ENCODE results near the gene KRT34. TPM values are rescaled to one million over a fixed set of nuclear protein-coding genes. Genes with fewer than 3 reads are reported as not detected.
"Not testable (repeated sequence)": the region's sequence is repeated elsewhere in the genome, so short reads cannot be mapped to it uniquely, and the experiment has no call there.

The KRT34 gene
- total RNA-seq, 1 donor from 2014 or later = not detected

DNA sequence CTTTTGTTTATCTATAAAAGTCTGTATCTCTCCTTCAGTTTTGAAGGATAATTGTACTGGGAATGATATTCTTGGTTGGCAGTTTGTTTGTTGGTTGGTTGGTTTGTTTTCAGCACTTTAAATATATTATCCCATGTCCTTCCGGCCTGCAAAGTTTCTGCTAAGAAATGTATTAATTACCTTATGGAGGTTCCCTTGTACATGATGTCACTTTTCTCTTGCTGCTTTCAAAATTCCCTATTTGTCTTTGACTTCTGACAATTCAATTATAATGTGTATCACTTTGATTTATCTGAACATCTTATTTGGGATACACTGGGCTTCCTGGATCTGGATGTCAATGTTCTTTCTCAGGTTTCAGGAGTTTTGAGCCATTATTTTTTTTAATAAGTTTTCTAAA lies 4.1 kb upstream of the KRT34 start:
- Mint-ChIP-seq H3K4me1 (ENCODE audit: unreplicated experiment) (peaks cover 10% of the 10 kb centered on the region), H3K27me3 (ENCODE audit: unreplicated experiment) (no peaks in the 10 kb centered on the region), H3K36me3 (ENCODE audit: unreplicated experiment) (peaks cover 2% of the 10 kb centered on the region), H3K9me3 (ENCODE audit: unreplicated experiment) (peaks cover 7% of the 10 kb centered on the region), H3K4me3 (ENCODE audit: unreplicated experiment) (no peak overlapping the region), H3K27ac (ENCODE audit: unreplicated experiment) (no peak overlapping the region)
- TF ChIP-seq, protein P1, sequence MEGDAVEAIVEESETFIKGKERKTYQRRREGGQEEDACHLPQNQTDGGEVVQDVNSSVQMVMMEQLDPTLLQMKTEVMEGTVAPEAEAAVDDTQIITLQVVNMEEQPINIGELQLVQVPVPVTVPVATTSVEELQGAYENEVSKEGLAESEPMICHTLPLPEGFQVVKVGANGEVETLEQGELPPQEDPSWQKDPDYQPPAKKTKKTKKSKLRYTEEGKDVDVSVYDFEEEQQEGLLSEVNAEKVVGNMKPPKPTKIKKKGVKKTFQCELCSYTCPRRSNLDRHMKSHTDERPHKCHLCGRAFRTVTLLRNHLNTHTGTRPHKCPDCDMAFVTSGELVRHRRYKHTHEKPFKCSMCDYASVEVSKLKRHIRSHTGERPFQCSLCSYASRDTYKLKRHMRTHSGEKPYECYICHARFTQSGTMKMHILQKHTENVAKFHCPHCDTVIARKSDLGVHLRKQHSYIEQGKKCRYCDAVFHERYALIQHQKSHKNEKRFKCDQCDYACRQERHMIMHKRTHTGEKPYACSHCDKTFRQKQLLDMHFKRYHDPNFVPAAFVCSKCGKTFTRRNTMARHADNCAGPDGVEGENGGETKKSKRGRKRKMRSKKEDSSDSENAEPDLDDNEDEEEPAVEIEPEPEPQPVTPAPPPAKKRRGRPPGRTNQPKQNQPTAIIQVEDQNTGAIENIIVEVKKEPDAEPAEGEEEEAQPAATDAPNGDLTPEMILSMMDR (IDR thresholded peaks at IDR 0.05) = no peak
- DNase-seq (ENCODE audit: extremely low spot score, unreplicated experiment) = no peak

GRCh38 chr17:41383690-41384089 lies 1.6 kb upstream of the KRT34 start:
- no peak for DNase-seq (ENCODE audit: extremely low spot score, unreplicated experiment)
- H3K9me3 Mint-ChIP-seq (ENCODE audit: unreplicated experiment) = peaks cover 7% of the 10 kb centered on the region
- H3K4me3 Mint-ChIP-seq (ENCODE audit: unreplicated experiment) = no peak overlapping the region

DNA sequence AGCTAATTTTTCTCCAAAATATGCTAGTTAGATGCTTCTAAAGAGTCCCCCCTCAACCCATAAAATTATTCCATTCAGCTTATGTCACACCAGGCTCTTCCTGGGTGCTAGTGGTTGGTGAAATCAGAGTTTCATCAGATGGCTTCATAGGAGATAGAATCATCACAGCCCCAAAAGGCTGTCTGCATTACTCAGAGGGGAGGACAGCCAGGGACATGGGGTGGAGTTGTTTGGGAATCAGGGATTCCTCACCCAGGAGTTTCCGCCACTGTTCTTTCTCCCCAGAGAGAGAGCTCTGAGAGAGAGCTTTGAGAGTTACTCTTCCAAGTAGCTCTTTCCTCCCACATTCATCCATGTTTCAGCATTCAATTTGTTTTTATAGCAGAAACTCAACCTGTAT lies 288 bp upstream of the KRT34 start:
- H3K4me3 Mint-ChIP-seq (ENCODE audit: unreplicated experiment) = no peak overlapping the region
- no peak for DNase-seq (ENCODE audit: extremely low spot score, unreplicated experiment)
- no peak overlapping the region for H3K27ac Mint-ChIP-seq (ENCODE audit: unreplicated experiment)
- H3K4me1 Mint-ChIP-seq (ENCODE audit: unreplicated experiment) = peaks cover 11% of the 10 kb centered on the region
- H3K27me3 Mint-ChIP-seq (ENCODE audit: unreplicated experiment) = no peaks in the 10 kb centered on the region
- peaks cover 2% of the 10 kb centered on the region for H3K36me3 Mint-ChIP-seq (ENCODE audit: unreplicated experiment)
- TF ChIP-seq, protein P1 (IDR thresholded peaks at IDR 0.05) = no peak
- H3K9me3 Mint-ChIP-seq (ENCODE audit: unreplicated experiment) = peaks cover 7% of the 10 kb centered on the region

More at GRCh38 chr17:41383690-41384089, 1.6 kb upstream of the KRT34 start:
- no peak overlapping the region for H3K27ac Mint-ChIP-seq (ENCODE audit: unreplicated experiment)
- peaks cover 2% of the 10 kb centered on the region for H3K36me3 Mint-ChIP-seq (ENCODE audit: unreplicated experiment)
- H3K4me1 Mint-ChIP-seq (ENCODE audit: unreplicated experiment) = peaks cover 5% of the 10 kb centered on the region
- H3K27me3 Mint-ChIP-seq (ENCODE audit: unreplicated experiment) = no peaks in the 10 kb centered on the region
- TF ChIP-seq, protein P1 (IDR thresholded peaks at IDR 0.05) = no peak

- not testable (repeated sequence) for H3K4me3 Mint-ChIP-seq (ENCODE audit: unreplicated experiment); H3K27me3 Mint-ChIP-seq (ENCODE audit: unreplicated experiment); H3K9me3 Mint-ChIP-seq (ENCODE audit: unreplicated experiment); DNase-seq (ENCODE audit: extremely low spot score, unreplicated experiment); H3K27ac Mint-ChIP-seq (ENCODE audit: unreplicated experiment); H3K36me3 Mint-ChIP-seq (ENCODE audit: unreplicated experiment)
- H3K4me1 Mint-ChIP-seq (ENCODE audit: unreplicated experiment) = peaks cover 11% of the 10 kb centered on the region
Measured at GRCh38 chr17:41380091-41380490, 2.0 kb downstream of the KRT34 start.

GRCh38 chr17:41377546-41377945 lies 4.6 kb downstream of the KRT34 start:
- H3K4me1 Mint-ChIP-seq (ENCODE audit: unreplicated experiment) = peaks cover 11% of the 10 kb centered on the region
- H3K27ac Mint-ChIP-seq (ENCODE audit: unreplicated experiment) = no peak overlapping the region
- no peak for DNase-seq (ENCODE audit: extremely low spot score, unreplicated experiment)
- H3K36me3 Mint-ChIP-seq (ENCODE audit: unreplicated experiment) = no peaks in the 10 kb centered on the region
- TF ChIP-seq, protein P1 (IDR thresholded peaks at IDR 0.05) = no peak
- no peaks in the 10 kb centered on the region for H3K27me3 Mint-ChIP-seq (ENCODE audit: unreplicated experiment)
- no peak overlapping the region for H3K4me3 Mint-ChIP-seq (ENCODE audit: unreplicated experiment)
- H3K9me3 Mint-ChIP-seq (ENCODE audit: unreplicated experiment) = no peaks in the 10 kb centered on the region

GRCh38 chr17:41369713-41370112 lies 12.4 kb downstream of the KRT34 start, which contains the start of gene KRT33B:
KRT33B (minus strand) TSS chr17:41369813; CDS start chr17:41369750, 63 bp downstream.
- TF ChIP-seq, protein P1 (IDR thresholded peaks at IDR 0.05) = no peak
- Mint-ChIP-seq H3K36me3 (ENCODE audit: unreplicated experiment) (no peaks in the 10 kb centered on the region), H3K9me3 (ENCODE audit: unreplicated experiment) (no peaks in the 10 kb centered on the region), H3K4me3 (ENCODE audit: unreplicated experiment) (no peak within 1 kb of the TSS), H3K27ac (ENCODE audit: unreplicated experiment) (no peak within 1 kb of the TSS), H3K27me3 (ENCODE audit: unreplicated experiment) (no peaks in the 10 kb centered on the region), H3K4me1 (ENCODE audit: unreplicated experiment) (no peaks in the 10 kb centered on the region)
- DNase-seq (ENCODE audit: extremely low spot score, unreplicated experiment) = no peak

Data from osteocyte (in vitro differentiated cells).